Mesothelial cell of epicardium (in vitro differentiated cells): ENCODE measurements around the gene WFS1. TPM values are rescaled to one million over a fixed set of nuclear protein-coding genes. Genes with fewer than 3 reads are reported as not detected.

ENCODE experiments used
- DNase-seq, 2 experiments: peaks; one replicate each; pipeline ENCODE4 v3.0.0; 2021; ENCODE audit warnings: low spot score in 2 of 2; ENCODE audit not compliant: unreplicated experiment in 2 of 2
- H3K27ac Mint-ChIP-seq: 2 replicates; pipeline ENCODE4 v1.8.0; 2021; ENCODE audit warnings: mixed read lengths
- H3K27me3 Mint-ChIP-seq: 2 replicates; pipeline ENCODE4 v1.8.0; 2021; ENCODE audit warnings: low read depth, mixed read lengths
- H3K36me3 Mint-ChIP-seq: 2 replicates; pipeline ENCODE4 v1.8.0; 2021; ENCODE audit warnings: mixed read lengths
- H3K4me1 Mint-ChIP-seq: 2 replicates; pipeline ENCODE4 v1.8.0; 2021; ENCODE audit warnings: mixed read lengths
- H3K4me3 Mint-ChIP-seq: 2 replicates; pipeline ENCODE4 v1.8.0; 2021; ENCODE audit warnings: mild to moderate bottlenecking, moderate library complexity, mixed read lengths
- H3K9me3 Mint-ChIP-seq: 2 replicates; pipeline ENCODE4 v1.8.0; 2021; ENCODE audit warnings: mixed read lengths
- CTCF ChIP-seq: fragments of 200-600 bp; sonication (generic); IDR thresholded peaks from one replicate; pipeline ENCODE4 v1.5.0; 2021; ENCODE audit warnings: antibody characterized with exemption; ENCODE audit not compliant: unreplicated experiment
- total RNA-seq: library from RNA; stranded (reverse); gene quantifications from 3 replicates; pipeline ENCODE4 v1.2.1, GENCODE V29; 2021

The WFS1 gene
- total RNA-seq, 1 donor from 2014 or later, result 34.2 TPM

GRCh38 chr4:6326312-6327060, 56.8 kb downstream of the WFS1 start:
- no peak for TF ChIP-seq CTCF
- H3K4me3 Mint-ChIP-seq, result no peak overlapping the region
- no peaks in the 10 kb centered on the region for H3K4me1 Mint-ChIP-seq
- H3K27ac Mint-ChIP-seq, result no peak overlapping the region
- H3K9me3 Mint-ChIP-seq, result no peaks in the 10 kb centered on the region
- DNase-seq, result no peak
- H3K36me3 Mint-ChIP-seq, result no peaks in the 10 kb centered on the region
- H3K27me3 Mint-ChIP-seq, result peaks cover 30% of the 10 kb centered on the region

- Mint-ChIP-seq H3K4me1 (no peaks in the 10 kb centered on the region), H3K9me3 (no peaks in the 10 kb centered on the region), H3K27me3 (peaks cover 24% of the 10 kb centered on the region), H3K4me3 (no peak overlapping the region), H3K36me3 (no peaks in the 10 kb centered on the region), H3K27ac (no peak overlapping the region)
- peak; percentile 76 to 95 for DNase-seq
- TF ChIP-seq CTCF, result peak; percentile 99
Measured at GRCh38 chr4:6327220-6327917, 57.7 kb downstream of the WFS1 start.

- no peak for DNase-seq
- H3K27me3 Mint-ChIP-seq, result peaks cover 25% of the 10 kb centered on the region
- H3K4me3 Mint-ChIP-seq, result no peak overlapping the region
- no peak overlapping the region for H3K27ac Mint-ChIP-seq
- H3K9me3 Mint-ChIP-seq, result no peaks in the 10 kb centered on the region
- H3K4me1 Mint-ChIP-seq, result no peaks in the 10 kb centered on the region
- no peaks in the 10 kb centered on the region for H3K36me3 Mint-ChIP-seq
- no peak for TF ChIP-seq CTCF
Measured at GRCh38 chr4:6328526-6328925, 58.9 kb downstream of the WFS1 start.

- no peak for DNase-seq
- TF ChIP-seq CTCF, result no peak
- H3K4me3 Mint-ChIP-seq, result no peak overlapping the region
- peaks cover 23% of the 10 kb centered on the region for H3K27me3 Mint-ChIP-seq
- no peaks in the 10 kb centered on the region for H3K9me3 Mint-ChIP-seq
- no peaks in the 10 kb centered on the region for H3K36me3 Mint-ChIP-seq
- no peak overlapping the region for H3K27ac Mint-ChIP-seq
- no peaks in the 10 kb centered on the region for H3K4me1 Mint-ChIP-seq
Measured at GRCh38 chr4:6329478-6330383, 60.1 kb downstream of the WFS1 start.

GRCh38 chr4:6330384-6330767, 60.7 kb downstream of the WFS1 start:
- no peaks in the 10 kb centered on the region for H3K4me1 Mint-ChIP-seq
- H3K9me3 Mint-ChIP-seq, result no peaks in the 10 kb centered on the region
- no peak for TF ChIP-seq CTCF
- H3K27ac Mint-ChIP-seq, result no peak overlapping the region
- H3K27me3 Mint-ChIP-seq, result peaks cover 29% of the 10 kb centered on the region
- DNase-seq, result no peak
- H3K36me3 Mint-ChIP-seq, result no peaks in the 10 kb centered on the region
- H3K4me3 Mint-ChIP-seq, result no peak overlapping the region
